Embryonic facial prominence (tissue), 1 donor: ENCODE data around the gene HPN.
A peak's percentile ranks its signal among the peaks of the same experiment; 100 is the strongest.
"Not testable (repeated sequence)": the region's sequence is repeated elsewhere in the genome, so short reads cannot be mapped to it uniquely, and the experiment has no call there.

Source experiments
- DNase-seq: peaks from one replicate; pipeline ENCODE4 v3.0.0-alpha.2; 2016; ENCODE audit errors: extremely low spot score

HPN gene

GRCh38 chr19:35041548-35042055 lies at the start of gene HPN:
Gene HPN (plus strand): TSS chr19:35041721. CDS start chr19:35042507, 786 bp downstream.
- no peak for DNase-seq

GRCh38 chr19:34992582-34992981 lies 48.9 kb upstream of the HPN start:
- not testable (repeated sequence) for DNase-seq

- no peak for DNase-seq
Observed at GRCh38 chr19:34994286-34994642, 47.3 kb upstream of the HPN start.

GRCh38 chr19:34994643-34995541 lies 46.6 kb upstream of the HPN start:
- no peak for DNase-seq

- no peak for DNase-seq
Observed at GRCh38 chr19:34995551-34995950, 46.0 kb upstream of the HPN start.

- no peak for DNase-seq
Observed at GRCh38 chr19:34997071-34997617, 44.4 kb upstream of the HPN start.

- not testable (repeated sequence) for DNase-seq
Observed at GRCh38 chr19:34998224-34998623, 43.3 kb upstream of the HPN start.

GRCh38 chr19:34998777-34999497 lies 42.6 kb upstream of the HPN start:
- DNase-seq: peak; percentile 14

GRCh38 chr19:34999498-35000337 lies 41.8 kb upstream of the HPN start, which contains the start of gene GRAMD1A:
Gene GRAMD1A (plus strand): TSS chr19:35000323. CDS start chr19:35000479, 156 bp downstream.
- DNase-seq: peak; percentile 86

GRCh38 chr19:35000338-35000646 lies 41.2 kb upstream of the HPN start:
- DNase-seq: no peak

GRCh38 chr19:35000647-35001501 lies 40.6 kb upstream of the HPN start:
- DNase-seq: no peak

- no peak for DNase-seq
Observed at GRCh38 chr19:35002037-35002535, 39.4 kb upstream of the HPN start.

- DNase-seq: no peak
Observed at GRCh38 chr19:35004517-35005255, 36.8 kb upstream of the HPN start.

GRCh38 chr19:35005256-35005977 lies 36.1 kb upstream of the HPN start:
- no peak for DNase-seq

- not testable (repeated sequence) for DNase-seq
Observed at GRCh38 chr19:35006007-35006341, 35.5 kb upstream of the HPN start.

GRCh38 chr19:35006342-35006998 lies 35.1 kb upstream of the HPN start:
- DNase-seq: no peak

- no peak for DNase-seq
Observed at GRCh38 chr19:35006999-35007365, 34.5 kb upstream of the HPN start.

- DNase-seq: not testable (repeated sequence)
Observed at GRCh38 chr19:35007427-35007826, 34.1 kb upstream of the HPN start.

- no peak for DNase-seq
Observed at GRCh38 chr19:35008891-35009341, 32.6 kb upstream of the HPN start.
